T-helper 1 cell treated with Interleukin-12 subunit alpha and Interleukin-12 subunit beta and Interleukin-4 antibody, amounts not matched to agents 30 μg/mL and 1 μg/mL, for 36 hours (primary cell): ENCODE data around the gene MAB21L3.

Experiments
- H3K27ac Mint-ChIP-seq: one replicate; pipeline ENCODE4 v1.8.0; 2021; ENCODE audit warnings: mild to moderate bottlenecking, mixed read lengths
- H3K27me3 Mint-ChIP-seq: one replicate; pipeline ENCODE4 v1.8.0; 2021; ENCODE audit warnings: low read depth, mixed read lengths
- H3K36me3 Mint-ChIP-seq: one replicate; pipeline ENCODE4 v1.8.0; 2021; ENCODE audit warnings: low read depth, mixed read lengths
- H3K4me1 Mint-ChIP-seq: one replicate; pipeline ENCODE4 v1.8.0; 2021; ENCODE audit warnings: low read depth, mixed read lengths
- H3K4me3 Mint-ChIP-seq: one replicate; pipeline ENCODE4 v1.8.0; 2021; ENCODE audit warnings: mild to moderate bottlenecking, moderate library complexity, mixed read lengths
- H3K9me3 Mint-ChIP-seq: one replicate; pipeline ENCODE4 v1.8.0; 2021; ENCODE audit warnings: mixed read lengths

Gene MAB21L3

DNA sequence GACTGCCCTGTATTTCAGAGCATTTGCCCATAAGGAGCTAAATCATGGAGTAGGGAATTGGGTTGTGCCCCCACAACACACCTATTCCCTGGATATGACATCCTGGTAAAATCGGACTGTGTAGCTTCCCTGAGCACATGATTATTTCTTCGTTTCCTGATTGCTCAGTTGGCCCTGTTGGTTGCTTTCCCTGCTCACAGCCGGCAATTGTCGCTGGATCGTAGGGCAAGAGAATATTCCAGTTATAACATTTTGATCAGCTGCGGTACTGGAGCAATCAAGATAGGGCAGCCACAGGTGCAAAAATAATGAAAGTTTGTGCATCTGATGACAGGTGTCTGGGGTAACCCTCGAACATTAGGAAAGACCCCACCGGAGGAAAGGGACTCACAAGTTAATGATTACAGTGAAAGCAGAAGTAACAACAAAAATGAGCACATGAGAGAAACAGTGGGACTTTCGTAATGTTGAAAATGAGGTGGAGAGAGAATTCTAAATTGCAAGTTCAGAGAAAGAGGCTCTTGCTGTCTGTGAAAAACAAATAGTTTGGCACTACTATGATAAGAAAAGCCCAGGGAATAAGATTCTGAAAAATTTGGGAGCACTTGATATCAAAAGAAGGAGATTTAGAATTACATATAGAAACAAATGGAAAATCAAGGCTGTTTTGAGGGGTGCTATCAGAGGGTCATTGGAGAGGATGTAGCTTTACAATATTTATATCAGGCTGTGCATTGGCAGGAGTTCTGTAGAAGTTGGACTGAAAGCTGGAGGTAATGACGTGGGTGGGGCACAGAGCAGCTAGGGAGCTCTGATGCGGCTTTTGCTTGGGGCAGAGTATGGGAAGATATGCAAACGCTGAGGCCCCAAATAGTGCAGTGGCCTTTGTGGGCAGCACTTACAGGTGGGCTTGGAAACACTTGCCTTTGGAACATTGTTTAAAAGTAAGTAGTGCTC, at the start of gene MAB21L3:
Gene MAB21L3 (plus strand): TSS at position 833 of the 957 bp plus-strand sequence. CDS start 1,217 bp downstream, outside the sequence.
- H3K27me3 Mint-ChIP-seq = peaks cover 4% of the 10 kb centered on the region
- H3K27ac Mint-ChIP-seq = no peak within 1 kb of the TSS
- no peaks in the 10 kb centered on the region for H3K4me1 Mint-ChIP-seq
- H3K36me3 Mint-ChIP-seq = no peaks in the 10 kb centered on the region
- H3K4me3 Mint-ChIP-seq = no peak within 1 kb of the TSS
- no peaks in the 10 kb centered on the region for H3K9me3 Mint-ChIP-seq

DNA sequence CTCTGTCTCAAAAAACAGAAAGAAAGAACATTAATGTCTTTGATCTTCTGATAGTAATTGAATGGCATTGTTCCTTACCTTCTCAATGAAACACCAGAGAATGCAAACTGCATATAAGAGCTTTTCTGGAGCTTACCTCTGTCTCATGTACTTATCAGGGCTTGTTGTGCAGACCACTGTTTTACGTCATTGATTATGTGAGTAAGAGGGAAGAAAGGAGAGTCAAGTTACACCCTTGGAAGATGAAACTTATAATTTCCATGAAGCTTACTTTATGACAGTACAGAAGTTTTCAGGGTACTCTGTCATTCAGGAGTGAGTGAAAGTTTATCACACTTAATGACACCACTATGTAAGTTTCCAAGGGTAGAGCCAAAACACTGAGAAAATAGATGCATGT, 49.0 kb upstream of the MAB21L3 start:
- Mint-ChIP-seq H3K27ac (no peak overlapping the region), H3K4me1 (no peaks in the 10 kb centered on the region), H3K27me3 (peaks cover 7% of the 10 kb centered on the region), H3K4me3 (no peak overlapping the region), H3K36me3 (no peaks in the 10 kb centered on the region), H3K9me3 (peaks cover 6% of the 10 kb centered on the region)

- Mint-ChIP-seq H3K27ac (no peak overlapping the region), H3K4me3 (no peak overlapping the region), H3K4me1 (no peaks in the 10 kb centered on the region), H3K27me3 (peaks cover 12% of the 10 kb centered on the region), H3K9me3 (no peaks in the 10 kb centered on the region), H3K36me3 (no peaks in the 10 kb centered on the region)
These were observed 46.6 kb upstream of the MAB21L3 start for GRCh38 chr1:116064616-116065015.

DNA sequence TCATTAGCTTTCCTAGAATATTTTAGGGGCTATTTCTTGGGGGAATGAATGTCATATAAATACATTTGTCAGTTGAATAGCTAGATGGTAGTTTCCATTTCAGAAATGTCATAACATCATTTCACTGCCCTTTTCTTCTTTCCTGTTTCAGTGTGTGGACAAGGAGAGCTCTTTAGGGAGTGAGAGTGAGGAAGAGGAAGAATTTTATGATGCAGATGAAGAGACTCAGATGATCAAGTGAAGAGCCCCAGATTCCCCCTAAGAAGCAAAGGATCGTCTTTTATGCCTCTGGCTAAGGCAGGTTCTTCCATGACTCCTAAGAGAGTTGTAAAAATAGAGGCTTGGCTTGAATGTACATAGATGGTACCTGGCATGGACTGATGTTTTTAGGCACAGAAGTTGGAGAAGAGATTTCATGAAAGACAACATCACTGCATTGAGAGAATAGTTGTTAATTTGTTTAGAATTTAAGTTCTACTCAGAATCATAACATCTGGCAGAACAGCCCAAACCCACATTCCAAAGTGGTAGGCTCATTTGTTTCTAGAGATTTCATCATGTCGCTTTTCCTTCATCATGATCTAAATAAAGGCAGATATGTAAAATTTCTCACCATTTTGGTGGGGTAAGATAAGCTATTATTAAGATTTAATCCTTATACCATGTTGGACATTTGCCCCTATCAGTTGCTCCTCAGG, 44.2 kb upstream of the MAB21L3 start:
- Mint-ChIP-seq H3K27me3 (peaks cover 19% of the 10 kb centered on the region), H3K36me3 (no peaks in the 10 kb centered on the region), H3K27ac (no peak overlapping the region), H3K9me3 (no peaks in the 10 kb centered on the region), H3K4me1 (no peaks in the 10 kb centered on the region), H3K4me3 (no peak overlapping the region)

GRCh38 chr1:116067566-116067890, 43.7 kb upstream of the MAB21L3 start:
- no peaks in the 10 kb centered on the region for H3K4me1 Mint-ChIP-seq
- H3K27ac Mint-ChIP-seq = no peak overlapping the region
- no peak overlapping the region for H3K4me3 Mint-ChIP-seq
- H3K36me3 Mint-ChIP-seq = no peaks in the 10 kb centered on the region
- peaks cover 19% of the 10 kb centered on the region for H3K27me3 Mint-ChIP-seq
- no peaks in the 10 kb centered on the region for H3K9me3 Mint-ChIP-seq

DNA sequence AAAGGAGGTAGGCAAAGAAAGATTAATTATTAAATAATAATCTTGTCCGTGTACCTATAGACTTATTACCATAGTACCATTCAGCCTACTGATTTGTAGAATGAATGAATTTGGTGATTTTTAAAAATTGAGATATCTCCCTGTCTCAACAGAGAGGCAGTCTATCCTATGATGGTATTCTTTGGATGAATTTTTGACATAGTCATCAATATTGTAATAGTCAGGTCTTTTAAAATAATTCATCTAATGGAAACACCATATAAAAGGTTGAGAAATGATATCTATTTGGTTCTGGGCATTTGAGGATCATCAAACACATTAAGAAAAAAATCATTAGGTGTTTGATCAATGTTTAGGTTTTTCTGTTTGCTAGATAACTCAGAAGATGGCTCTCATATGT, 35.6 kb upstream of the MAB21L3 start:
- H3K4me3 Mint-ChIP-seq = no peak overlapping the region
- H3K27ac Mint-ChIP-seq = no peak overlapping the region
- no peaks in the 10 kb centered on the region for H3K9me3 Mint-ChIP-seq
- no peaks in the 10 kb centered on the region for H3K36me3 Mint-ChIP-seq
- peaks cover 6% of the 10 kb centered on the region for H3K27me3 Mint-ChIP-seq
- H3K4me1 Mint-ChIP-seq = no peaks in the 10 kb centered on the region

DNA sequence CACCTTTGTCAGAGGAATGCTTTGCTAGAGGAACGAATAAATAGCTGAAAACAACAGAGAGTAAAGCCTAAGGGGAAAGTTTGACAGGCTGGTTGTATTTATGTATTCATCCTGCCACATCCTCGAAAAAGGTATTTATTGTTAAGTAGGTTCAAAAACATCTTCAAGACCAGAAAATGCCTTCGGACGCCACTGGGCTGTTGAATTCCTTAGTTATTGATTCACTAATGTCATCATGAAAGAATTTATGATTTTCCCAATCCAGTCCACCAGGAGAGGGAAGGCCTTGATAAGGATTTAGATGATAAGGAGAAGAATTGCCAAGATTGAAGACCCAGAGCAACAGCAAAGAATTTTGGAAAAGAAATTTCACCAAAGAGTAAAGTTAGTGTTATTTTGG, 35.2 kb upstream of the MAB21L3 start:
- Mint-ChIP-seq H3K4me1 (no peaks in the 10 kb centered on the region), H3K36me3 (no peaks in the 10 kb centered on the region)

GRCh38 chr1:116076831-116077230, 34.4 kb upstream of the MAB21L3 start:
- Mint-ChIP-seq H3K27ac (no peak overlapping the region), H3K36me3 (no peaks in the 10 kb centered on the region), H3K27me3 (peaks cover 2% of the 10 kb centered on the region), H3K9me3 (no peaks in the 10 kb centered on the region), H3K4me3 (no peak overlapping the region), H3K4me1 (no peaks in the 10 kb centered on the region)

More for the DNA sequence above, 35.2 kb upstream of the MAB21L3 start:
- Mint-ChIP-seq H3K9me3 (no peaks in the 10 kb centered on the region), H3K27me3 (peaks cover 6% of the 10 kb centered on the region), H3K4me3 (no peak overlapping the region), H3K27ac (no peak overlapping the region)

- Mint-ChIP-seq H3K4me3 (no peak overlapping the region), H3K27ac (no peak overlapping the region), H3K4me1 (no peaks in the 10 kb centered on the region)
These were observed 32.4 kb upstream of the MAB21L3 start for GRCh38 chr1:116078699-116079223.

GRCh38 chr1:116087628-116088027, 23.6 kb upstream of the MAB21L3 start:
- H3K27me3 Mint-ChIP-seq = peaks cover 38% of the 10 kb centered on the region
- H3K4me1 Mint-ChIP-seq = no peaks in the 10 kb centered on the region
- H3K4me3 Mint-ChIP-seq = no peak overlapping the region
- peaks cover 18% of the 10 kb centered on the region for H3K9me3 Mint-ChIP-seq
- no peaks in the 10 kb centered on the region for H3K36me3 Mint-ChIP-seq
- no peak overlapping the region for H3K27ac Mint-ChIP-seq

More at GRCh38 chr1:116078699-116079223, 32.4 kb upstream of the MAB21L3 start:
- Mint-ChIP-seq H3K9me3 (no peaks in the 10 kb centered on the region), H3K27me3 (peaks cover 8% of the 10 kb centered on the region), H3K36me3 (no peaks in the 10 kb centered on the region)

DNA sequence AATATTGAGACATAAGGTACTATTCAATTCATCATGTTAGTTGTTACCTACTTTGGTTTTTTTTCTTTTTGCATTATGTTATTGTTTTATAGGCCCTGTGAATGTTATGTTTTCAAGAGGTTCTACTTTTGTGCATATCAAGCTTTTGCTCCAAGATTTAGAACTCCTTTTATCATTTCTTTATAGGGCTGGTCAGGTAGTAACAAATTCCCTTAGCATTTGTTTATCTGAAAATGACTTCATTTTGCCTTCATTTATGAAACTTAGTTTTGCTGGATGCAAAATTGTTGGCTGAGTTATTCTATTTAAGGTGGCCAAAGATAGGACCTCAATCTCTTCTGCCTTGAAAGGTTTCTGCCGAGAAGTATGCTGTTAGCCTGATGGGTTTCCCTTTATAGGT, 21.3 kb upstream of the MAB21L3 start:
- H3K9me3 Mint-ChIP-seq = peaks cover 18% of the 10 kb centered on the region
- no peak overlapping the region for H3K4me3 Mint-ChIP-seq

GRCh38 chr1:116091083-116091482, 20.1 kb upstream of the MAB21L3 start:
- Mint-ChIP-seq H3K4me1 (no peaks in the 10 kb centered on the region), H3K27me3 (peaks cover 35% of the 10 kb centered on the region), H3K4me3 (no peak overlapping the region), H3K36me3 (no peaks in the 10 kb centered on the region), H3K9me3 (peaks cover 18% of the 10 kb centered on the region), H3K27ac (no peak overlapping the region)

More for the DNA sequence above, 21.3 kb upstream of the MAB21L3 start:
- no peak overlapping the region for H3K27ac Mint-ChIP-seq
- H3K27me3 Mint-ChIP-seq = peaks cover 36% of the 10 kb centered on the region
- no peaks in the 10 kb centered on the region for H3K36me3 Mint-ChIP-seq
- no peaks in the 10 kb centered on the region for H3K4me1 Mint-ChIP-seq

DNA sequence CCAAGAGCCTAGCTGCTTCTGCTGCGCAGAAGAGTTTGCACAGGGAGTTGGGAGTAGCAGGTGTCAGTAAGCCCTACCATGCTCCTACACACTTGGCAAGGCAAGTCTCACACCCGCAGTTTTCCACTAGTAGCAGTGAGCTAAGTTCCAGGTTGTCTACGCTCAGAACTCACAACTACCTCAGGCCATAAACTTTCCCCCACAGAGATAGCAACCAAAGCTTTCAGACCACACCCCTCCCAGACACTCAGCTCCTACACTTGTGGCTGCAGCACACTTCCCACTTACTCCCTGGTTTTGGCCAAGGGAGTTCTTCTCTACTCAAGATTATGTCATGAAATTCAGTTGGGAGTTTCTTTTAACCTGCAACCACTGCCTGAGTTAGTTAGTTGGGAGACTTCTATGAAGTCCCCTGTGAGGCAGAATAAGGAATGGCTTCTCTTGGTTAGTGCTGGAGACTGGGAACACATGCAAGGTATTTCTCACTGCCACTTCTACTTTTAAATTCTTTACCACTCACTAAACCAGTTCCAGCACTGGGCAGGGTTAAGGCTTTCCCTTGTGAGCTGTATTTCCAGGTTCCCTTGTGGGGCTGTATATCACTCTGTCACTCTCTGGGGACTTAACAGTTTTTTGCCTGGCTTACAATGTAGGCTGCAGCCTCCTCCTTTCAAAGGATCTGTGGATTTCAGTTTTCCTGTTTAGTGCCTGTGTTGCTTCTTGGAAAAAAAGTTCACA, 18.3 kb upstream of the MAB21L3 start:
- H3K4me1 Mint-ChIP-seq = no peaks in the 10 kb centered on the region
- H3K27me3 Mint-ChIP-seq = peaks cover 21% of the 10 kb centered on the region
- no peaks in the 10 kb centered on the region for H3K36me3 Mint-ChIP-seq
- H3K9me3 Mint-ChIP-seq = peaks cover 22% of the 10 kb centered on the region
- no peak overlapping the region for H3K4me3 Mint-ChIP-seq
- no peak overlapping the region for H3K27ac Mint-ChIP-seq

- peaks cover 10% of the 10 kb centered on the region for H3K9me3 Mint-ChIP-seq
- H3K27me3 Mint-ChIP-seq = peaks cover 20% of the 10 kb centered on the region
- no peaks in the 10 kb centered on the region for H3K36me3 Mint-ChIP-seq
- no peaks in the 10 kb centered on the region for H3K4me1 Mint-ChIP-seq
- H3K27ac Mint-ChIP-seq = no peak overlapping the region
- H3K4me3 Mint-ChIP-seq = no peak overlapping the region
These were observed 16.2 kb upstream of the MAB21L3 start for GRCh38 chr1:116095027-116095426.
